Heart right ventricle (tissue), 16 donors: Measurements from ENCODE around the gene CNOT4. TPM values are rescaled to one million over a fixed set of nuclear protein-coding genes. Genes with fewer than 3 reads are reported as not detected.
"Not testable (repeated sequence)": the region's sequence is repeated elsewhere in the genome, so short reads cannot be mapped to it uniquely, and the experiment has no call there.

Source experiments
- ATAC-seq, 8 donors: fragments of 200-7000 bp; cut with Tn5 transposase; one replicate each; pipeline ENCODE4 v1.9.1; 2020; ENCODE audit warnings: mild to moderate bottlenecking in 8 of 8, moderate library complexity in 8 of 8, moderate number of reproducible peaks in 1 of 8
- DNase-seq, 2 donors: peaks; one replicate each; pipeline ENCODE4 v3.0.0-alpha.2; 2020
- H3K27ac ChIP-seq, 10 donors: fragments of 200-600 bp; sonication (generic) in 2 of 10; one replicate each; pipeline versions ENCODE4 v1.5.0 to v1.8.0; 2020 to 2022; ENCODE audit warnings: mild to moderate bottlenecking in 3 of 10
- H3K27me3 ChIP-seq, 7 donors: fragments of 200-600 bp; one replicate each; pipeline ENCODE4 v1.8.0; 2021 to 2022; ENCODE audit warnings: mild to moderate bottlenecking in 2 of 7
- H3K36me3 ChIP-seq, 9 donors: fragments of 200-600 bp; sonication (generic) in 1 of 9; one replicate each; pipeline versions ENCODE4 v1.5.0 to v1.8.0; 2020 to 2022; ENCODE audit warnings: mild to moderate bottlenecking in 2 of 9
- H3K4me1 ChIP-seq, 9 donors: fragments of 200-600 bp; sonication (generic) in 1 of 9; one replicate each; pipeline versions ENCODE4 v1.5.0 to v1.8.0; 2020 to 2022; ENCODE audit warnings: mild to moderate bottlenecking in 4 of 9
- H3K4me3 ChIP-seq, 10 donors: fragments of 200-600 bp; sonication (generic) in 2 of 10; one replicate each; pipeline versions ENCODE4 v1.5.0 to v1.8.0; 2020 to 2022; ENCODE audit warnings: mild to moderate bottlenecking in 7 of 10, moderate library complexity in 2 of 10
- H3K9me3 ChIP-seq, 11 donors: fragments of 200-600 bp in 10 of 11; sonication (generic) in 2 of 11; one replicate each; pipeline versions ENCODE4 v1.5.0 to v1.8.0; 2013 to 2022; ENCODE audit warnings: mild to moderate bottlenecking in 2 of 11, control low read depth in 1 of 11, moderate library complexity in 1 of 11
- CTCF ChIP-seq, 9 donors: fragments of 200-600 bp; sonication (generic) in 2 of 9; IDR thresholded peaks; one replicate each; pipeline versions ENCODE4 v1.5.0 to v1.8.0; 2021 to 2022; ENCODE audit warnings: antibody characterized with exemption in 9 of 9, mild to moderate bottlenecking in 5 of 9, moderate library complexity in 1 of 9
- WGBS, 2 donors: extraction: QIAGEN DNeasy Blood & Tissue Kit; methylation state at CpG; one replicate each; pipeline ENCODE4 v1.1.7; 2013; ENCODE audit warnings: inconsistent platforms in 1 of 2; 5-methylcytosine and 5-hydroxymethylcytosine counted together
- intact Hi-C, 10 donors: fragments of 100-400 bp; cut with DNase I; formaldehyde crosslinking; loops; one replicate each; pipeline versions ENCODE4 v1.11.1 to v1.14.2; 2022
- polyA plus RNA-seq, 2 donors: library from polyadenylated mRNA; stranded (reverse); fragments of 200-250 nt; gene quantifications; one replicate each; pipeline ENCODE4 v1.2.3, GENCODE V29; 2013
- total RNA-seq, 10 donors: library from RNA; stranded (reverse); fragmentation: NEBNext Ultra II Directional in 3 of 10; extraction: Animal tissue kit (Norgen Biotek cat#: 25700) in 3 of 10; gene quantifications; one replicate each; pipeline versions ENCODE4 v1.2.1 to v1.2.4, GENCODE V29; 2021 to 2023
- donor health status: Arrhythmogenic right ventricular cardiomyopathy.
- donor health status: ischemic (EF 13 %, LVEDD 7.1; RV severe dilation, severe dysfunction).
- donor health status: healthy with polysubstance abuse.
- donor health status: DM: no; HTN: yes; CAD: no.
- donor health status: DM: no; HTN: no; CAD: no.
- donor health status: ischemic (EF 25% LVEDD 6.9; RV normal size, moderate dysfunction).
- donor health status: ischemic (EF 25% LVEDD 5.7; RV mildly dilated, moderate dysfunction).
- donor health status: healthy.
- donor health status: DM: yes; HTN: yes; CAD: no.
- donor health status: Ischemic cardiomyopathy.
- donor health status: ischemic (EF 35%, LVEDD 5.7; RV mildly dilated, moderate dysfunction).
- donor health status: nonischemic (EF 11% LVEDD 7.7; RV severe dilation, severe dysfunction).
- donor health status: DM: yes; HTN: yes; CAD: no.
- donor health status: PGD.
- donor health status: ischemic (EF 29% LVEDD 5.4; RV normal size, mild dysfunction).
- donor health status: nonischemic (EF 23%, LVEDD 6.1; RV moderate dilation, normal function).

The CNOT4 gene
- total and polyA plus RNA-seq, 12 donors: 5.2 to 31.7 (median 27.0) TPM

GRCh38 chr7:135509589-135509838 is 388 bp downstream of the CNOT4 start:
- intact Hi-C loops: loop anchor here in 2 of 10 donors (2.0 to 10.0 kb wide), 2 partner anchors 95 to 227 kb away; no protein-coding TSS in a partner anchor

GRCh38 chr7:135508883-135509588 is 866 bp downstream of the CNOT4 start:
- Histone ChIP-seq H3K4me3 (peak overlapping the region; percentile 66 to 86 (median 80)), H3K36me3 (no peaks in the 10 kb centered on the region), H3K4me1 (peaks cover 0 to 38% (median 27%) of the 10 kb centered on the region in 9 donors), H3K9me3 (no peaks in the 10 kb centered on the region), H3K27me3 (no peaks in the 10 kb centered on the region), H3K27ac (peak overlapping the region; percentile 64 to 96 (median 93))
- DNase-seq: peak in 1 of 2 donors; percentile 13
- 1% methylated on average over 17 of the region's 17 CpGs for WGBS, 2 donors
- TF ChIP-seq CTCF (IDR thresholded peaks at IDR 0.05): no peak
- intact Hi-C loops: loop anchor here in 2 of 10 donors (2.0 to 10.0 kb wide), 2 partner anchors 94 to 226 kb away; no protein-coding TSS in a partner anchor
- peak in 6 of 8 donors; percentile 7 to 27 (median 26) for ATAC-seq

More at GRCh38 chr7:135509589-135509838, 388 bp downstream of the CNOT4 start:
- Histone ChIP-seq H3K9me3 (no peaks in the 10 kb centered on the region), H3K27me3 (no peaks in the 10 kb centered on the region), H3K27ac (peak overlapping the region; percentile 64 to 96 (median 93)), H3K4me3 (peak overlapping the region; percentile 66 to 86 (median 80)), H3K4me1 (peaks cover 0 to 38% (median 27%) of the 10 kb centered on the region in 9 donors), H3K36me3 (no peaks in the 10 kb centered on the region)
- DNase-seq: no peak
- TF ChIP-seq CTCF (IDR thresholded peaks at IDR 0.05): no peak
- 0 to 1% methylated on average over 13 to 14 of the region's 14 CpGs for WGBS, 2 donors
- no peak for ATAC-seq

- no peaks in the 10 kb centered on the region for H3K36me3 ChIP-seq
- WGBS, 2 donors: 88 to 93% methylated on average over 2 of the region's 2 CpGs
- DNase-seq (no peak), ATAC-seq (no peak)
- intact Hi-C loops: loop anchor here in 1 of 10 donors (10.0 kb wide), 1 partner anchor 87 kb away; no protein-coding TSS in a partner anchor
- H3K27ac ChIP-seq: no peak overlapping the region
- no peaks in the 10 kb centered on the region for H3K27me3 ChIP-seq
- no peak for TF ChIP-seq CTCF (IDR thresholded peaks at IDR 0.05)
- H3K4me3 ChIP-seq: no peak overlapping the region
- no peaks in the 10 kb centered on the region for H3K9me3 ChIP-seq
- H3K4me1 ChIP-seq: peaks cover 0 to 72% (median 55%) of the 10 kb centered on the region in 9 donors
Measured at GRCh38 chr7:135501402-135501801, 8.5 kb downstream of the CNOT4 start.

GRCh38 chr7:135499818-135500217 is 10.1 kb downstream of the CNOT4 start:
- H3K27ac ChIP-seq: no peak overlapping the region
- no peak for DNase-seq
- TF ChIP-seq CTCF (IDR thresholded peaks at IDR 0.05): no peak
- H3K36me3 ChIP-seq: no peaks in the 10 kb centered on the region
- intact Hi-C loops: loop anchor here in 1 of 10 donors (10.0 kb wide), 1 partner anchor 85 kb away; no protein-coding TSS in a partner anchor
- no peak overlapping the region for H3K4me3 ChIP-seq
- peak in 1 of 8 donors; percentile 20 for ATAC-seq
- WGBS, 2 donors: 68 to 70% methylated on average over 3 of the region's 3 CpGs
- H3K27me3 ChIP-seq: no peaks in the 10 kb centered on the region
- no peaks in the 10 kb centered on the region for H3K9me3 ChIP-seq
- peaks cover 0 to 67% (median 48%) of the 10 kb centered on the region in 9 donors for H3K4me1 ChIP-seq

GRCh38 chr7:135497161-135497560 is 12.7 kb downstream of the CNOT4 start:
- DNase-seq, H3K27me3 ChIP-seq, H3K4me3 ChIP-seq, H3K9me3 ChIP-seq, H3K36me3 ChIP-seq, H3K27ac ChIP-seq, intact Hi-C loops, ATAC-seq: not testable (repeated sequence)
- peaks cover 0 to 63% (median 45%) of the 10 kb centered on the region in 9 donors for H3K4me1 ChIP-seq
- WGBS, 2 donors: 96% methylated on average over 6 of the region's 6 CpGs
